ENCODE results near the gene PNLIPRP2.

Gene PNLIPRP2

GRCh38 chr10:116629340-116629739 lies 8.6 kb downstream of the PNLIPRP2 start:
- Histone ChIP-seq H3K4me1 (ENCODE audit: control insufficient read depth, low read length) (no peaks in the 10 kb centered on the region), H3K9me2 (replicated peaks; ENCODE audit: control insufficient read depth, low read length) (no peaks in the 10 kb centered on the region), H4K20me1 (ENCODE audit: control insufficient read depth, insufficient read depth, low read depth, low read length) (no peaks in the 10 kb centered on the region), H3K27me3 (ENCODE audit: control insufficient read depth, low read length) (no peaks in the 10 kb centered on the region), H3K79me2 (ENCODE audit: control insufficient read depth, low read length) (no peaks in the 10 kb centered on the region), H3K4me3 (ENCODE audit: low read length) (no peak overlapping the region), H3K9me3 (ENCODE audit: control insufficient read depth, insufficient read depth, low read length) (no peaks in the 10 kb centered on the region), H3K4me2 (ENCODE audit: low read length) (no peak overlapping the region), H3K36me3 (ENCODE audit: control insufficient read depth, low read length) (no peaks in the 10 kb centered on the region), H3K27ac (ENCODE audit: low read depth, low read length) (no peak overlapping the region), H3F3A (ENCODE audit: control insufficient read depth, insufficient read depth) (no peaks in the 10 kb centered on the region)
- TF ChIP-seq CTCF (IDR thresholded peaks at IDR 0.05; ENCODE audit: low read depth, low read length, poor library complexity, severe bottlenecking) (no peak), EZH2phosphoT487 (IDR thresholded peaks at IDR 0.05; ENCODE audit: borderline replicate concordance, low read length) (no peak)

GRCh38 chr10:116630020-116630419 lies 9.3 kb downstream of the PNLIPRP2 start:
- Histone ChIP-seq H3K27me3 (ENCODE audit: control insufficient read depth, low read length) (no peaks in the 10 kb centered on the region), H3K79me2 (ENCODE audit: control insufficient read depth, low read length) (no peaks in the 10 kb centered on the region), H3K9me2 (replicated peaks; ENCODE audit: control insufficient read depth, low read length) (no peaks in the 10 kb centered on the region), H3K9me3 (ENCODE audit: control insufficient read depth, insufficient read depth, low read length) (no peaks in the 10 kb centered on the region), H3K27ac (ENCODE audit: low read depth, low read length) (no peak overlapping the region), H3K4me2 (ENCODE audit: low read length) (no peak overlapping the region), H3K36me3 (ENCODE audit: control insufficient read depth, low read length) (no peaks in the 10 kb centered on the region), H3K4me3 (ENCODE audit: low read length) (no peak overlapping the region), H3K4me1 (ENCODE audit: control insufficient read depth, low read length) (no peaks in the 10 kb centered on the region), H3F3A (ENCODE audit: control insufficient read depth, insufficient read depth) (no peaks in the 10 kb centered on the region), H4K20me1 (ENCODE audit: control insufficient read depth, insufficient read depth, low read depth, low read length) (no peaks in the 10 kb centered on the region)
- TF ChIP-seq CTCF (IDR thresholded peaks at IDR 0.05; ENCODE audit: low read depth, low read length, poor library complexity, severe bottlenecking) (no peak), EZH2phosphoT487 (IDR thresholded peaks at IDR 0.05; ENCODE audit: borderline replicate concordance, low read length) (no peak)

- no peak overlapping the region for H3K4me3 ChIP-seq (ENCODE audit: low read length)
- H3F3A ChIP-seq (ENCODE audit: control insufficient read depth, insufficient read depth): no peaks in the 10 kb centered on the region
- H3K9me2 ChIP-seq (replicated peaks; ENCODE audit: control insufficient read depth, low read length): no peaks in the 10 kb centered on the region
- no peaks in the 10 kb centered on the region for H3K27me3 ChIP-seq (ENCODE audit: control insufficient read depth, low read length)
- H3K4me2 ChIP-seq (ENCODE audit: low read length): no peak overlapping the region
- no peak overlapping the region for H3K27ac ChIP-seq (ENCODE audit: low read depth, low read length)
- TF ChIP-seq CTCF (IDR thresholded peaks at IDR 0.05; ENCODE audit: low read depth, low read length, poor library complexity, severe bottlenecking): no peak
- no peaks in the 10 kb centered on the region for H3K9me3 ChIP-seq (ENCODE audit: control insufficient read depth, insufficient read depth, low read length)
- no peaks in the 10 kb centered on the region for H3K79me2 ChIP-seq (ENCODE audit: control insufficient read depth, low read length)
- H3K36me3 ChIP-seq (ENCODE audit: control insufficient read depth, low read length): no peaks in the 10 kb centered on the region
- H3K4me1 ChIP-seq (ENCODE audit: control insufficient read depth, low read length): no peaks in the 10 kb centered on the region
- H4K20me1 ChIP-seq (ENCODE audit: control insufficient read depth, insufficient read depth, low read depth, low read length): no peaks in the 10 kb centered on the region
Measured at GRCh38 chr10:116631871-116632295, 11.1 kb downstream of the PNLIPRP2 start.

Data from DOHH2 (cell line).